Measurements from ENCODE around the gene ANAPC5.
"Not testable (repeated sequence)": the region's sequence is repeated elsewhere in the genome, so short reads cannot be mapped to it uniquely, and the experiment has no call there.

Gene ANAPC5

DNA sequence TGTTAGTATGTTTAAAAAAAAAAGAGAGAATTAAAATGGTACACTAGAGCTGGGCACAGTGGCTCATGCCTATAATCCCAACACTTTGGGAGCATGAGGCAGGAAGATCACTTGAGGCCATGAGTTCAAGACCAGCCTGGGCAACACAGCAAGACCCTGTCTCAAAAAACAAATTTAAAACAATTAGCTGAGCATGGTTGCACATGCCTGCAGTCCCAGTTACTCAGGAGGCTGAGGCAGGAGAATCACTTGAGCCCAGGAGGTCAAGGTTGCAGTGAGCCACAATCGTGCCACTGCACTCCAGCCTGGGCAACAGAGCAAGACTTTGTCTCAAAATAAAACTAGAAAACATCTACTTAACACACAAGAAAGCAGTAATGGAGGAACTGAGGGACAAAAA lies 42.0 kb downstream of the ANAPC5 start:
- H3K9me3 ChIP-seq (ENCODE audit: control insufficient read depth, insufficient read depth, low read length); H3K36me3 ChIP-seq (ENCODE audit: insufficient read depth, low read length); H3K4me1 ChIP-seq (ENCODE audit: insufficient read depth, low read length); H3K9ac ChIP-seq (ENCODE audit: low read depth, low read length): not testable (repeated sequence)

DNA sequence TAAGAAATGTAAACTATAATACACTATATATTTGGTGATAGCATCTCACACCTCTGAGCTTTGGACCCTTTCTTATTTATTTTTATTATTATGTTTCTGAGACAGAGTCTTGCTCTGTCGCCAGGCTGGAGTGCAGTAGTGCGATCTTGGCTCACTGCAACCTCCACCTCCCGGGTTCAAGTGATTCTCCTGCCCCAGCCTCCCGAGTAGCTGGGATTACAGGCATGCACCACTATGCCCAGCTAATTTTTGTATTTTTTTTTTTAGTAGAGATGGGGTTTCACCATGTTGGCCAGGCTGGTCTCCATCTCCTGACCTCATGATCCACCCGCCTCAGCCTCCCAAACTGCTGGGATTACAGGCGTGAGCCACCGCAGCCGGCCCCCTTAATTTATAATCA lies 44.8 kb downstream of the ANAPC5 start:
- not testable (repeated sequence) for H3K9ac ChIP-seq (ENCODE audit: low read depth, low read length); H3K9me3 ChIP-seq (ENCODE audit: control insufficient read depth, insufficient read depth, low read length); H3K36me3 ChIP-seq (ENCODE audit: insufficient read depth, low read length); H3K4me1 ChIP-seq (ENCODE audit: insufficient read depth, low read length)

DNA sequence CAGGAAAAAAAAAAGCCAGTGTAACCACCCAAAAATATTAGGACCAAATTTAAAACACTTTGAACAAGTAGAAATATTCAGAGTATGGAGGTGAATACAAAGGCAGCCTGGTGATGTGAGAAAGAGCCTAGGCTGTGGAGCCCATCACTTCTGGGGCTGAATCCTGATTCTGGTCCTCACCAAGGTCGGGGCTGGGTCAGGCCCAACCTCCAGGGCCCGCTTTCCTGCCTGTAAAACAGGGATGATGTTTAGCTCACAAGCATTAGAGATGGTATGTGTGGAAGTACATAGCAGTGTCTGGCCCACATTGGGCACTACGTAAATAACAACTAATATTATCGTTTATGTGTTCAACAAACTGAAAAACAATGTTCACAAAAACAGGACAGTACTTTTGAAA lies 47.9 kb downstream of the ANAPC5 start:
- H3K9ac ChIP-seq (ENCODE audit: low read depth, low read length), result no peak overlapping the region
- no peaks in the 10 kb centered on the region for H3K9me3 ChIP-seq (ENCODE audit: control insufficient read depth, insufficient read depth, low read length)
- no peaks in the 10 kb centered on the region for H3K36me3 ChIP-seq (ENCODE audit: insufficient read depth, low read length)
- H3K4me1 ChIP-seq (ENCODE audit: insufficient read depth, low read length), result no peaks in the 10 kb centered on the region; the same call in 1 of the 2 replicates

DNA sequence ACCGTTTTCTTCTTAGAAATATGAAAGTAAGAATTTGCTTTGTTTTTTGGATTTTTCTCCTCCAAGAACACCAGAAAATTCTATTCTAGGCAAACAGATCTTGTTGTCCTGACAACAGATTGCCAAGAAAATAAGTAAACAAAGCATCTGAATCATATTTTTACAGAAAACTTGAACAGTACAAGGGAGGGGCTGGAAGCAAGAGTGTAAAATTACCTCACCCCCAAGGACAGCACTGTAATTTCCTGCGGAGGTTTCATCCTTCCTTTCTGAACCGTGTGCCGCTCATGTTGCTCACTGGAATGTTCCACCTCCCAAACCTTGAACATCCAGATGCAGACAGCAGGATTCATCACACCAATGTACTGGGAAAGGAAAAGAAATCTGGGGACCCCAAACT lies 50.3 kb downstream of the ANAPC5 start:
- H3K4me1 ChIP-seq (ENCODE audit: insufficient read depth, low read length), result no peaks in the 10 kb centered on the region; the same call in 1 of the 2 replicates
- H3K36me3 ChIP-seq (ENCODE audit: insufficient read depth, low read length), result no peaks in the 10 kb centered on the region
- H3K9me3 ChIP-seq (ENCODE audit: control insufficient read depth, insufficient read depth, low read length), result no peaks in the 10 kb centered on the region
- H3K9ac ChIP-seq (ENCODE audit: low read depth, low read length), result no peak overlapping the region

DNA sequence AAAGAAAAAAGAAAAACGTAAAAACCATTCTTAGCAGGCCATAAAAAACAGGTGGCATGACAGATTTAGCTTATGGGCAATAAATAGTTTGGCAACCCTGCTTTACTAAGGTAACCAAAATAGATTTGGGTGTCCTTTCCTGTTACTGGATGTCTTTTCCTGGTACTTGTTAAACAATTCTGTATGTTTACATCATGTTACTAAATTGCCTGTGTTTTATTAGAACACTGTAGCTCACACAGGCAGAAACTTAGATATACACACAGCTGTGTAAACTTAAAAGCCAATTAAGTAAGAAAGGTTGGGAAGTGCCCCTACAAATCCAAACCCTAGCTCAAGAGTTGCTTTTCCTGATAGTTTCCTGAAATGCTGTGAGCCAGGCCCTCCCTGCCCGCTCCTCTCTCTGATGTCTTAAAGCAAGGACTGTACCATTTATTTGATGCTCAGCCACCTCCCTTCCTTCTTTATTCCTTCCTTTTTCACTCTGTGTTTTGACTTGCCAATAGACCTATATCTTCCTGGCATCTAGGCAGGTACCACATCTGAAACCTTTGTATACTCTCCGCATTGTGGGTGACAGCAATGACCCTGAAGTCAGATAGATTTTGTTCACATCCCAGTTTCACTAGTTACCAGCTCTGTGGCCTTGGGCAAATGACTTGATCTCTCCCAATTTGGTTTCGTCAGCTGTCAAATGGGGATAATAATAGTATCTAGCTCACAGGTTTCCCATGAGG lies 52.0 kb downstream of the ANAPC5 start:
- no peaks in the 10 kb centered on the region for H3K9me3 ChIP-seq (ENCODE audit: control insufficient read depth, insufficient read depth, low read length)
- no peaks in the 10 kb centered on the region; the same call in 1 of the 2 replicates for H3K4me1 ChIP-seq (ENCODE audit: insufficient read depth, low read length)
- no peak overlapping the region for H3K9ac ChIP-seq (ENCODE audit: low read depth, low read length)
- no peaks in the 10 kb centered on the region for H3K36me3 ChIP-seq (ENCODE audit: insufficient read depth, low read length)

DNA sequence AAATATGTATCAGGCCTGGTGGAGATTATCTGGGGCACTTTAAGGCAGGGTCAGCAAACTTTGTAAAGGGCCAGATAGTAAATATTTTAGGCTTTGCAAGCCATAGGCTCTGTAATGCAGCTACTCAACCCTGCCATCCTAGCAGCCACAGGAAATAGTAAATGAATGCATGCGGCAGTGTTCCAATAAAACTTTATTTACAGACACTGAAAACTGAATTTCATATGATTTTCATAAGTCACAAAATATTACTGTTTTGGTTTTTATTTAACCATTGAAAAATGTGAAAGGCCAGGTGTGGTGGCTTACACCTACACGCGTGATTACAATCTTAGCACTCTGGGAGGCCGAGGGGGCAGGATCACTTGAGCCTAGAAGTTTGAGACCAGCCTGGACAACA lies 52.5 kb downstream of the ANAPC5 start:
- Histone ChIP-seq H3K9ac (ENCODE audit: low read depth, low read length) (no peak overlapping the region), H3K36me3 (ENCODE audit: insufficient read depth, low read length) (no peaks in the 10 kb centered on the region), H3K4me1 (ENCODE audit: insufficient read depth, low read length) (no peaks in the 10 kb centered on the region; the same call in 1 of the 2 replicates)

DNA sequence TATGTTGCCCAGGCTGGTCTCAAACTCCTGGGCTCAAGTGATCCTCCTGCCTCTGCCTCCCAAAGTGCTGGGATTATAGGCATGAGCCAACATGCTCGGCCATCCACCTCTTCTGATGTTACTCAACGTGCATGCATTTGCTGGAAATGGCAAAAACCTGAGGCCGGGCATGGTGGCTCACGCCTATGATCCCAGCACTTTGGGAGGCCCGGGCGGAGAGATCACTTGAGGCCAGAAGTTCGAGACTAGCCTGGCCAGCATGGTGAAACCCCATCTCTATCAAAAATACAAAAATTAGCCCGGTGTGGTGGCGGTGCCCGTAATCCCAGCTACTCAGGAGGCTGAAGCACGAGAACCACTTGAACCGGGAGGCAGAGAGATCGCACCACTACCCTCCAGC lies 53.8 kb downstream of the ANAPC5 start:
- H3K36me3 ChIP-seq (ENCODE audit: insufficient read depth, low read length); H3K9me3 ChIP-seq (ENCODE audit: control insufficient read depth, insufficient read depth, low read length); H3K4me1 ChIP-seq (ENCODE audit: insufficient read depth, low read length); H3K9ac ChIP-seq (ENCODE audit: low read depth, low read length): not testable (repeated sequence)

More for the DNA sequence above, 52.5 kb downstream of the ANAPC5 start:
- H3K9me3 ChIP-seq (ENCODE audit: control insufficient read depth, insufficient read depth, low read length), result no peaks in the 10 kb centered on the region

DNA sequence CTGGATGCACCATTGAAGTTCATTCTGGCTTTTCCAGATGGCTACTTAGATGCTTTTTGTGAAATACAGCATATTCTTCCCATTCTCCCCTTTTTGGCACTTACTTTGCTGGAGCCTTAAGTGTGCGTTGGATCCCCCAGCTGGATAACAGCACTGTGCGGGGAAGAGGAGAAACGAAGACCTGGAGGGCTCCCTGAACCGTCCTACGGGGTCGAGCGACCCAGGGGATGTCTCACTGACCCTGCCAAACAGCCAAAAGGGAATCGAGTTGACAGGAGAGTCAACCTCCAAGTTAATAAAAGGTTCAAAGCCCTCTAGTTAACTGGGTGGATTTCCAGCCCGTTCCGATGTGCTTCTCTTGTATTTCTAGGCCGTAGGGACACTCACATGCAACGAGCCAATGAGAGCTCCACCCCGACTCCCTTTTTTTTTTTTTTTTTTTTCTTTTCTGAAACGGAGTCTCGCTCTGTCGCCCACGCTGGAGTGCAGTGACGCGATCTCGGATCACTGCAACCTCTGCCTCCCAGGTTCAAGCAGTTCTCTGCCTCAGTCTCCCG lies 54.7 kb downstream of the ANAPC5 start:
- H3K4me1 ChIP-seq (ENCODE audit: insufficient read depth, low read length), result no peaks in the 10 kb centered on the region; the same call in 1 of the 2 replicates
- no peaks in the 10 kb centered on the region for H3K9me3 ChIP-seq (ENCODE audit: control insufficient read depth, insufficient read depth, low read length)
- H3K9ac ChIP-seq (ENCODE audit: low read depth, low read length), result peak overlapping the region; percentile 91
- H3K36me3 ChIP-seq (ENCODE audit: insufficient read depth, low read length), result no peaks in the 10 kb centered on the region

DNA sequence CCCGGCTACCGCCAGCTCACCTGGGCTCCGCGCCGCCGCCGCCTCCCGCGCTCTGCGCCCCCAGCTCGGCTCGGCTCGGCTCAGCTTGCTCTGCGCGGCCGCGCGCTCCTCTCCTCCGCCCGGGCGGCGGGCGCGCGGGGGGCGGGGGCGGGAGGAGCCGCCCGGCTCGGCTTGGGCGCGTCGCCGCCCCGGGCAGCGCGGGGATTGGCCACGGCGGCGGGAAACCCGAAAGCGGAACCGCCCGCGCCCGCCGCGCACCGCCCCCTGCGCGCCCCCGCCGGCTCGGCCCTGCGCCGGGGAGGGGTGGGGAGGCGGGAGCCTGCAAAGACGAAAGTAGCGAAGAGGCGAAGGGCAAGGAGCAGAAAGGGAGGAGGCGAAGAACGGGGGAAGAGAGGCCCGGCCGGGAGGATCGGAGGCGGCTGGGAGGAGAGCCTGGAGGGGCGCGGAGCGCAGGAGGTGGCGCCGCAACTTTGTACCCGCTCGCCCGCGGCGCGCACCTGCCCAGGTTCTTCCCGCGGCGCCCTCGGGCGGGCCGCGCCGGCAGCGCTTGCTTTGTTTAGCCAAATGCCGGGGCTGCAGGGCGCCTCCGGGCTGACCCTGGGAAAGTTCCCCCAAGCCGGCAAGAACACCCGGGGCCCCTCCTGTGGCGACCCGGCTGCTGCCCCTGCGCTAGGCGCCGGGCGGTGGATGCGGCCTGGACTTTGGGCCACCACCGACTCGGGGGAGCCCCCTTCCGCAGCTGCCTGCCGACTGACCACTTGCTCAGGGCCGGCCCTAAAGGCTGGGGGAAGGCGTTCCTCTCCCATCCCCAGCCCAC lies 55.4 kb downstream of the ANAPC5 start, which contains the start of gene CAMKK2:
TSS of gene CAMKK2 (minus strand) at position 92 of the 817 bp plus-strand sequence. CDS start 22,183 bp downstream, outside the sequence.
- Histone ChIP-seq H3K9ac (ENCODE audit: low read depth, low read length) (peak within 1 kb of the TSS; percentile 91), H3K36me3 (ENCODE audit: insufficient read depth, low read length) (no peaks in the 10 kb centered on the region), H3K9me3 (ENCODE audit: control insufficient read depth, insufficient read depth, low read length) (no peaks in the 10 kb centered on the region), H3K4me1 (ENCODE audit: insufficient read depth, low read length) (no peaks in the 10 kb centered on the region; the same call in 1 of the 2 replicates)

DNA sequence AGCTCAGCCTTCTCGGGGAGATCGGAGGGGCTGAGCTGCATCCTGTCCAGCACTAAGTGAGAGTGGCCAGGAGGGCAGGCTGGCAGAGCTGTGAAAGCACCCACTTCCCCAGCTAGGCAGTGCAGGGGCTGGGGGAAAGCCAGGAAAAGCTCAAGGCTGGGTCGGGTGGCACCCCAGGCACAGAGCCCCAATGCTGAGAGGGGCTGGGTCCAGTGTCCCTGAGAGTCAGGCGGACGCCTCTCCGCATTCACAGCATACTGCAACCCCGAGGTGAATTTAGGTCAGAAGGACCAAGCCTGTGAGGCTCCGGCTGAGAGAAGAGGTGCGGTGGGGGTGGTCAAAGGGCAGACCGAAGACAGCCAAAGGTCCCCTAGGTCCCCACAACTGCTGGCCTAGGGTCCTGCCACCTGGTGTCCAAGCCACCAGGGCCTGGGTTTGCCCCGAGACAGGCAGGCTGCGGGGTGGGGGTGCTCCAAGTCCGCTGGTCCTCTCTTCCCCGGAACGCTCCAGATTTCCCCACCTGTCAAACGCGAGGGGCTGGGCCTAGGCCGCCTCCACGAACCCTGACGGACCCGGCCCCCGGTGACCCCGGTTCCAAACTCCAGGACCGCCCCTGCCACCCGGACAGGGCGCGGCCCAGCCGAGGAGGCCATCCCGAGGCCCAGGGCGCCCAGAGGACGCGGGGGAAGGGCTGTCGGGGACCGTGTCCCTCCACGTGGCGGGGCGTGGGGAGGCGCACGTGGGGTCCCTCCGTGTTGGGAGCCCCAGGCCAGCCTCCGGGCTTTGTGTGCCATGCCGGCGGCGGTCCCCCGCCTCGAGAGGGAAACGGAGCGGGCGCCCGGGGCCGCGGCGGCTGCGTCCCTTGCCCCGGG lies 56.2 kb downstream of the ANAPC5 start:
- H3K9me3 ChIP-seq (ENCODE audit: control insufficient read depth, insufficient read depth, low read length), result no peaks in the 10 kb centered on the region
- H3K9ac ChIP-seq (ENCODE audit: low read depth, low read length), result peak overlapping the region; percentile 64
- no peaks in the 10 kb centered on the region for H3K4me1 ChIP-seq (ENCODE audit: insufficient read depth, low read length)
- no peaks in the 10 kb centered on the region for H3K36me3 ChIP-seq (ENCODE audit: insufficient read depth, low read length)

DNA sequence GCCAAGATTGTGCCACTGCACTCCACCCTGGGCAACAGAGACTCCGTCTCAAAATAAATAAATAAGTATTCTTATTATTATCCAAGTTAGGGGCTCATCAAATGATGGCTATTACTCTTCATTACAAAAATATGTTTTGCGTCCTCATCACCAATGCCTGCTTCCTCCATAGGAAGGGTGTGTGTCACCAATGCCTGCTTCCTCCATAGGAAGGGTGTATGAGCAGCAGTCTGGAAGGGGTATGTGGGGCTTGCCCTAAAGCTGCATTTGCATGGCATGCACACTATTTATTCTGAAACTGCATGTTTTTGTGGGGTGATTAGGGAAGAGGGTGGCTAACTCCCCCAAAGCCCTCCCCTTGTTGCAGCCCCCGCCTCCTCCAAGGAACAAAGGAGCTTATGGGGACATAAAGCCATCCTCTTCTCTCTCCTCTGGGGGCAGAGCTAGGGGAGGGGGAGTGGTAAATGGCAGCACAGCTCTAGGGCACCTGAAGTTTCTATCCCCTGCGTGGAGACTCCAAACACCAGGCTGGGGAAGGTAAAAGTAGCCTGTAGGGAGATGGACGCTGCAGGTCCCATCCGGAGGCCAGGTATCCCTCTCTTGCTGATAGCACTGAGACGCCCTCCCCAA lies 57.0 kb downstream of the ANAPC5 start:
- no peaks in the 10 kb centered on the region for H3K36me3 ChIP-seq (ENCODE audit: insufficient read depth, low read length)
- H3K9me3 ChIP-seq (ENCODE audit: control insufficient read depth, insufficient read depth, low read length), result no peaks in the 10 kb centered on the region
- peak overlapping the region; percentile 64; the same call in 1 of the 2 replicates for H3K9ac ChIP-seq (ENCODE audit: low read depth, low read length)
- no peaks in the 10 kb centered on the region for H3K4me1 ChIP-seq (ENCODE audit: insufficient read depth, low read length)

DNA sequence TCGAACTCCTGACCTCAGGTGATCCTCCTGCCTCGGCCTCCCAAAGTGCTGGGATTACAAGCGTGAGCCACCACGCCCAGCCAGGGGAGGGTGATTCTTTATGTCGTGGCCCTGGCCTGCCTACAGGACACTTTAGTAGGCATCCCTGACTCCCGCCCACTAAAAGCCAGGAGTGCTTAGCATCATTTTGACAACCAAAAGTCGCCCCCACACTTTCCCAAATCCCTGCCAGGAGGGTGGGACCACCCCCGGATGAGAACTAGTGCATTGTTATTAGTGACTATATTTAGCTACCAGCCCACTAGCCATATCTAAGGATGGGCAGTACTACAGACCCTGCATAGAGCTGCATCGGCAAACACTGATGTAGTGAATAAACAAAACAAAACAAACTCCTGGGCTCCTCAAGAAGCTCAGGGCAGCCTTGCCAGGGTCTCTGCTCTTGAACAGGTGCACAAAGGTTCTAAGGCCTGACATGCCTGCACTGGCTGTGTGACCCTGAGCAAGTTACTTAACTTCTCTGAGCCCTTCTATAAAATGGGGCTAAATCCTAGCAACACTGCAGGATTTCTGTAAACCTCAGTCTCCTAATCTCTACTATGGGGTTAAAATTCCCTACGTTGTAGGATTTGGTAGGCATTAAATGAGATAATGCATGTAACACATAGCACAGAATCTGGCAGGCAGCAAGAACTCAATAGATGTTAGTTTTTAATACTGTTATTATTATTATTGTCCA lies 57.9 kb downstream of the ANAPC5 start:
- H3K4me1 ChIP-seq (ENCODE audit: insufficient read depth, low read length), result no peaks in the 10 kb centered on the region; the same call in 1 of the 2 replicates
- no peaks in the 10 kb centered on the region for H3K9me3 ChIP-seq (ENCODE audit: control insufficient read depth, insufficient read depth, low read length)
- no peak overlapping the region for H3K9ac ChIP-seq (ENCODE audit: low read depth, low read length)
- no peaks in the 10 kb centered on the region for H3K36me3 ChIP-seq (ENCODE audit: insufficient read depth, low read length)

DNA sequence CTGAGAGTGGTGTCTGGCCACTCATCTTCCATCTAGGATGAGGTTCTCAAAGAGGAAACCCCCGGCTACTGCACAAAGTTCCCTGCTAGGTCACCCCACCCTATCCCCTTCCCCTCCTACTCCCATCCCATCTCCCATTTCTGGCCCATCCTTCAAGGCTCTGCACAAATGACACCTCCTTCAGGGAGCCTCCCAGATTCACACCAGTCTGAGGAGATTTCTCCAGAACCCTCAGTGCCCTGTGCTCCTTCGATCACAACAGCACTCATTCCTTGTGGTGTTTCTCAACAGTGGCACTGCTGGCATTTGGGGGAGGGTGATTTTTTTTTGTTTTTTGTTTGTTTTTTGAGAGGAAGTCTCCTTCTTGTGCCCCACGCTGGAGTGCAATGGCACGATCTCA lies 58.6 kb downstream of the ANAPC5 start:
- Histone ChIP-seq H3K4me1 (ENCODE audit: insufficient read depth, low read length) (peaks cover under 1% of the 10 kb centered on the region; the same call in 1 of the 2 replicates), H3K9ac (ENCODE audit: low read depth, low read length) (no peak overlapping the region), H3K9me3 (ENCODE audit: control insufficient read depth, insufficient read depth, low read length) (no peaks in the 10 kb centered on the region), H3K36me3 (ENCODE audit: insufficient read depth, low read length) (no peaks in the 10 kb centered on the region)
